Endothelial cell of umbilical vein (primary cell): Measurements from ENCODE around the gene RNPEPL1. TPM values are rescaled to one million over a fixed set of nuclear protein-coding genes. Genes with fewer than 3 reads are reported as not detected.

Source experiments
- BruUV-seq: library from RNA; stranded (reverse); fragments of 400-500 nt; replicated peaks from 2 replicates; lab custom pipeline; 2021; lab: Mats Ljungman, UMichigan
- CTCF ChIA-PET: fragments of 300-600, 350-600 bp; sonication (Branson Sonifier 250); formaldehyde crosslinking; loops from one replicate; lab custom pipeline; 2021; ENCODE audit warnings: antibody characterized with exemption, inconsistent platforms; lab: Charles Lee
- POLR2A ChIA-PET: fragments of 300-600, 350-600 bp; sonication (Branson Sonifier 250); formaldehyde crosslinking; loops from one replicate; lab custom pipeline; 2021; ENCODE audit warnings: antibody characterized with exemption, inconsistent platforms; lab: Charles Lee
- DNase-seq: peaks from one replicate; pipeline ENCODE4 v3.0.0-alpha.2; 2011; ENCODE audit warnings: low read depth, low spot score
- FAIRE-seq: peaks from 2 replicates; lab custom pipeline; 2011; peaks lifted over from hg19 to GRCh38; lab: Jason Lieb, UNC
- H2AFZ ChIP-seq: 2 replicates; pipeline ENCODE4 v1.6.0; 2012; ENCODE audit warnings: low read depth, low read length, control low read depth, inconsistent platforms
- H3K27ac ChIP-seq: 2 replicates; pipeline ENCODE4 v1.5.1; 2011; ENCODE audit warnings: low read depth, mild to moderate bottlenecking, control low read depth, low read length, moderate library complexity; ENCODE audit not compliant: insufficient read depth
- H3K27me3 ChIP-seq, 2 experiments: 2 replicates each; pipeline versions ENCODE4 v1.6.0 to v1.6.1; 2011; ENCODE audit warnings: low read length in 2 of 2, mixed read lengths in 1 of 2; ENCODE audit not compliant: control insufficient read depth in 2 of 2, insufficient read depth in 2 of 2
- H3K36me3 ChIP-seq, 2 experiments: 2 replicates in 1 of 2; 3 replicates in 1 of 2; pipeline ENCODE4 v1.5.1; 2011; ENCODE audit warnings: low read length in 2 of 2, mild to moderate bottlenecking in 1 of 2, moderate library complexity in 1 of 2; ENCODE audit not compliant: control insufficient read depth in 2 of 2, insufficient read depth in 2 of 2; ENCODE audit errors: extremely low read depth in 1 of 2
- H3K4me1 ChIP-seq: 3 replicates; pipeline ENCODE4 v1.5.1; 2011; ENCODE audit warnings: mild to moderate bottlenecking, low read length; ENCODE audit not compliant: control insufficient read depth, insufficient read depth; ENCODE audit errors: extremely low read depth
- H3K4me2 ChIP-seq: 2 replicates; pipeline ENCODE4 v1.6.1; 2011; ENCODE audit warnings: low read length, control low read depth, mixed read lengths; ENCODE audit not compliant: insufficient read depth
- H3K4me3 ChIP-seq, 3 experiments: fragments of 200-600 bp in 1 of 3; sonication (generic), shearing (Covaris generic) in 1 of 3; replicated peaks in 1 of 3; 2 replicates each; pipeline ENCODE4 v1.5.1; 2011 to 2016; ENCODE audit warnings: control low read depth in 3 of 3, low read length in 3 of 3, mild to moderate bottlenecking in 2 of 3, inconsistent platforms in 1 of 3, low read depth in 1 of 3, moderate library complexity in 1 of 3; ENCODE audit not compliant: insufficient read depth in 1 of 3
- H3K79me2 ChIP-seq: 2 replicates; pipeline ENCODE4 v1.6.0; 2012; ENCODE audit warnings: low read length, inconsistent platforms; ENCODE audit not compliant: control insufficient read depth, insufficient read depth
- H3K9ac ChIP-seq: replicated peaks from 2 replicates; pipeline ENCODE3; 2011; ENCODE audit warnings: low read length, control low read depth; ENCODE audit not compliant: insufficient read depth; ENCODE audit errors: extremely low read depth
- H3K9me1 ChIP-seq: replicated peaks from 3 replicates; pipeline ENCODE4 v1.6.0; 2011; ENCODE audit warnings: mild to moderate bottlenecking, low read length; ENCODE audit not compliant: control insufficient read depth, insufficient read depth; ENCODE audit errors: extremely low read depth
- H3K9me3 ChIP-seq: replicated peaks from 2 replicates; pipeline ENCODE4 v1.5.1; 2012; ENCODE audit warnings: low read length, inconsistent platforms; ENCODE audit not compliant: control insufficient read depth, insufficient read depth
- H4K20me1 ChIP-seq: replicated peaks from 2 replicates; pipeline ENCODE3; 2011; ENCODE audit warnings: mild to moderate bottlenecking, low read length; ENCODE audit not compliant: control insufficient read depth, insufficient read depth; ENCODE audit errors: extremely low read depth
- CTCF ChIP-seq, 2 donors: IDR thresholded peaks; 1 replicate in 1 of 2; 2 replicates in 1 of 2; pipeline ENCODE4 v1.5.1; 2011; ENCODE audit warnings: low read length in 2 of 2, mild to moderate bottlenecking in 2 of 2, moderate library complexity in 2 of 2, control low read depth in 1 of 2, inconsistent platforms in 1 of 2, low read depth in 1 of 2; ENCODE audit not compliant: insufficient read depth in 1 of 2; ENCODE audit errors: extremely low read depth in 1 of 2
- EZH2 ChIP-seq: IDR thresholded peaks from 2 replicates; pipeline ENCODE4 v1.6.1; 2012; ENCODE audit warnings: borderline replicate concordance, low read depth, mild to moderate bottlenecking, moderate library complexity, low read length, inconsistent platforms; ENCODE audit not compliant: severe bottlenecking
- FOS ChIP-seq: IDR thresholded peaks from 2 replicates; pipeline ENCODE4 v1.6.1; 2011; ENCODE audit warnings: mild to moderate bottlenecking, low read length, moderate library complexity, borderline replicate concordance; ENCODE audit not compliant: insufficient read depth
- GATA2 ChIP-seq: IDR thresholded peaks from 2 replicates; pipeline ENCODE4 v1.7.0; 2011; ENCODE audit warnings: low read depth, mild to moderate bottlenecking, moderate library complexity, mixed read lengths, low read length; ENCODE audit not compliant: insufficient read length, insufficient read depth
- JUN ChIP-seq: IDR thresholded peaks from 2 replicates; pipeline ENCODE4 v1.6.1; 2011; ENCODE audit warnings: borderline replicate concordance, low read depth; ENCODE audit not compliant: insufficient read length, insufficient read depth
- MAX ChIP-seq: IDR thresholded peaks from 2 replicates; pipeline ENCODE4 v1.6.1; 2011; ENCODE audit not compliant: insufficient read depth, insufficient read length
- MYC ChIP-seq: IDR thresholded peaks from one replicate; pipeline ENCODE4 v1.6.1; 2011; ENCODE audit warnings: mild to moderate bottlenecking, low read depth, low read length
- POLR2A ChIP-seq: IDR thresholded peaks from 2 replicates; pipeline ENCODE4 v1.6.1; 2012; ENCODE audit warnings: low read depth, mild to moderate bottlenecking, control low read depth, low read length
- POLR2AphosphoS5 ChIP-seq: IDR thresholded peaks from 2 replicates; pipeline ENCODE4 v1.6.1; 2012; ENCODE audit warnings: low read depth, mild to moderate bottlenecking, control low read depth, low read length, moderate library complexity; ENCODE audit not compliant: insufficient read depth
- dilution Hi-C: fragments of 300-500 bp; cut with MboI; formaldehyde crosslinking; loops from one replicate; pipeline ENCODE4 v1.15.0; 2019; ENCODE audit warnings: low sequenced_read_pairs; ENCODE audit not compliant: extremely low pct_ligation_motif_present
- intact Hi-C: fragments of 100-400 bp; cut with micrococcal nuclease; formaldehyde crosslinking; loops from one replicate; pipeline ENCODE4 v1.10.0; 2022
- polyA plus RNA-seq, 4 experiments: library from polyadenylated mRNA; depleted of rRNA in 3 of 4; stranded (reverse) in 3 of 4; unstranded in 1 of 4; fragments of >200 nt; gene quantifications; 2 replicates each; pipeline versions ENCODE4 v1.2.1 to v1.2.3, GENCODE V29; 2011 to 2012; ENCODE audit warnings: missing spikeins in 1 of 4
- total RNA-seq: library from RNA; stranded (reverse); gene quantifications from 2 replicates; pipeline ENCODE4 v1.2.3, GENCODE V29; 2021

The RNPEPL1 gene
- total and polyA plus RNA-seq, 2 donors (not counting 3 experiments of a cell fraction or from before 2014, with no cell fraction given), result 35.8 to 67.1 TPM

- Histone ChIP-seq H2AFZ (no peak overlapping the region), H3K4me1 (no peaks in the 10 kb centered on the region), H3K4me3 (no peak overlapping the region), H3K4me2 (no peak overlapping the region), H3K79me2 (peaks cover 6% of the 10 kb centered on the region), H3K9me3 (no peaks in the 10 kb centered on the region), H3K27ac (no peak overlapping the region), H3K9ac (no peak overlapping the region), H4K20me1 (no peaks in the 10 kb centered on the region), H3K36me3 (peaks cover 2 to 21% of the 10 kb centered on the region in 2 experiments), H3K9me1 (no peaks in the 10 kb centered on the region), H3K27me3 (no peaks in the 10 kb centered on the region)
- ChIA-PET POLR2A (no interaction called here), CTCF (interaction anchor here (2.0 kb wide), 1 partner anchor 10 kb away, joined by 5 read pairs; the partner anchor contains the start of gene CAPN10)
- intact Hi-C loops, result no loop called here
- BruUV-seq, result no TSS peak
- DNase-seq, result no peak
- dilution Hi-C loops, result no loop called here
- FAIRE-seq, result no peak
- TF ChIP-seq POLR2A (no peak), GATA2 (no peak), POLR2AphosphoS5 (no peak), FOS (no peak)
These were observed 28.2 kb downstream of the RNPEPL1 start for GRCh38 chr2:240596491-240596931.

DNA sequence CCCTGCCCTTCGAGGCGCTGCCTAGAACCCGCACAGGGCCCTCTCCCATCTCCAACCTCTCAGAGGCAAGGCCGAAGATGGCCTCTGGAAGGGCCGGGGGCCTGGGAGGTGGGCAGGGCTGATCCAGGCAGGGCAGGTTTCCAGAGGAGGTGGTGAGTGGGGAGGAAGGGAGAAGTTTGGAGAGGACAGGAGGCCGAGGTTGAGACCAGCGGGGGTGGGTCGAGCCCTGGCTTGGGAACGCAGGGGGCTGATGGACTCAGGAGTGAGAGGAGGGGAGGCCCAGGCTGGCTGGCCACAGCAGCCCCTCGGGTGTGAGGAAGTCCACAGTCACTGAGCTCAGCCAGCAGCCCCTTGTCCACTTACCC, 28.8 kb downstream of the RNPEPL1 start:
- CTCF ChIA-PET, result interaction anchor here (2.0 kb wide), 1 partner anchor 11 kb away, joined by 5 read pairs; the partner anchor contains the start of gene CAPN10
- dilution Hi-C loops, result no loop called here

More for the DNA sequence above, 28.8 kb downstream of the RNPEPL1 start:
- H3K36me3 ChIP-seq, result peaks cover 1 to 19% of the 10 kb centered on the region in 2 experiments
- no peaks in the 10 kb centered on the region for H3K27me3 ChIP-seq
- H3K9ac ChIP-seq, result no peak overlapping the region
- BruUV-seq, result no TSS peak
- no peak for FAIRE-seq
- no peaks in the 10 kb centered on the region for H3K4me1 ChIP-seq
- TF ChIP-seq CTCF (IDR thresholded peaks at IDR 0.05; ENCODE audit: extremely low read depth in 1 of 2, insufficient read depth in 1 of 2, low read depth in 1 of 2, low read length in 2 of 2) (no peak), MAX (no peak), EZH2 (no peak), FOS (no peak), POLR2AphosphoS5 (no peak), GATA2 (no peak), POLR2A (no peak), JUN (no peak), MYC (no peak)
- H4K20me1 ChIP-seq, result no peaks in the 10 kb centered on the region
- intact Hi-C loops, result no loop called here
- no peak overlapping the region for H3K27ac ChIP-seq
- H3K9me1 ChIP-seq, result no peaks in the 10 kb centered on the region
- H3K4me3 ChIP-seq, result no peak overlapping the region
- POLR2A ChIA-PET, result no interaction called here
- H3K79me2 ChIP-seq, result peaks cover 2% of the 10 kb centered on the region
- DNase-seq, result no peak
- H3K4me2 ChIP-seq, result no peak overlapping the region
- no peaks in the 10 kb centered on the region for H3K9me3 ChIP-seq
- H2AFZ ChIP-seq, result no peak overlapping the region
